GM19099 (cell line): ENCODE results near the gene TEX14.

ENCODE experiments used
- POLR2A ChIP-seq: IDR thresholded peaks from 3 replicates; pipeline ENCODE4 v1.6.1; 2011; ENCODE audit warnings: low read depth; ENCODE audit not compliant: insufficient read length; ENCODE audit errors: extremely low read depth

TEX14 gene

GRCh38 chr17:58691701-58692238 is at the start of gene TEX14:
Gene TEX14 (minus strand): TSS chr17:58692045. CDS start chr17:58652001, 40,044 bp downstream.
- TF ChIP-seq POLR2A, result no peak

GRCh38 chr17:58741121-58741625 is 49.3 kb upstream of the TEX14 start:
- TF ChIP-seq POLR2A, result no peak

GRCh38 chr17:58734811-58735210 is 43.0 kb upstream of the TEX14 start:
- no peak for TF ChIP-seq POLR2A

- no peak for TF ChIP-seq POLR2A
Observed at GRCh38 chr17:58734040-58734439, 42.2 kb upstream of the TEX14 start.

GRCh38 chr17:58730937-58731336 is 39.1 kb upstream of the TEX14 start:
- no peak for TF ChIP-seq POLR2A

GRCh38 chr17:58728798-58729197 is 37.0 kb upstream of the TEX14 start:
- TF ChIP-seq POLR2A, result no peak

- TF ChIP-seq POLR2A, result no peak
Observed at GRCh38 chr17:58722696-58723095, 30.9 kb upstream of the TEX14 start.

- no peak for TF ChIP-seq POLR2A
Observed at GRCh38 chr17:58722274-58722673, 30.4 kb upstream of the TEX14 start.

GRCh38 chr17:58710948-58711552 is 19.2 kb upstream of the TEX14 start:
- no peak for TF ChIP-seq POLR2A

- TF ChIP-seq POLR2A, result no peak
Observed at GRCh38 chr17:58706351-58707140, 14.7 kb upstream of the TEX14 start.

- TF ChIP-seq POLR2A, result no peak
Observed at GRCh38 chr17:58703916-58704286, 12.1 kb upstream of the TEX14 start.

GRCh38 chr17:58703137-58703915 is 11.5 kb upstream of the TEX14 start:
- no peak for TF ChIP-seq POLR2A

GRCh38 chr17:58702708-58703107 is 10.9 kb upstream of the TEX14 start:
- no peak for TF ChIP-seq POLR2A

GRCh38 chr17:58702045-58702476 is 10.2 kb upstream of the TEX14 start:
- no peak for TF ChIP-seq POLR2A

- no peak for TF ChIP-seq POLR2A
Observed at GRCh38 chr17:58699771-58700170, 7.9 kb upstream of the TEX14 start.
